Hepatocyte (in vitro differentiated cells): ENCODE data around the gene PDE3B. TPM values are rescaled to one million over a fixed set of nuclear protein-coding genes. Genes with fewer than 3 reads are reported as not detected.
"Not testable (repeated sequence)": the region's sequence is repeated elsewhere in the genome, so short reads cannot be mapped to it uniquely, and the experiment has no call there.

Experiments
- DNase-seq: peaks from one replicate; pipeline ENCODE4 v3.0.0-alpha.2; 2016; ENCODE audit warnings: low spot score
- H2AFZ ChIP-seq: fragments of 200-600 bp; sonication (generic); 2 replicates; pipeline ENCODE4 v1.6.0; 2016; ENCODE audit warnings: antibody characterized with exemption, mild to moderate bottlenecking
- H3K27ac ChIP-seq: fragments of 200-600 bp; sonication (generic); 2 replicates; pipeline ENCODE4 v1.5.1; 2016; ENCODE audit warnings: mild to moderate bottlenecking
- H3K27me3 ChIP-seq: fragments of 200-600 bp; sonication (generic); 2 replicates; pipeline ENCODE4 v1.6.1; 2016
- H3K36me3 ChIP-seq: fragments of 200-600 bp; sonication (generic); replicated peaks from 2 replicates; pipeline ENCODE4 v1.5.1; 2016; ENCODE audit warnings: low read depth; ENCODE audit not compliant: insufficient read depth
- H3K4me1 ChIP-seq: fragments of 200-600 bp; sonication (generic); 2 replicates; pipeline ENCODE4 v1.5.1; 2016; ENCODE audit warnings: mild to moderate bottlenecking, moderate library complexity; ENCODE audit not compliant: insufficient read depth
- H3K4me2 ChIP-seq: fragments of 200-600 bp; sonication (generic); 2 replicates; pipeline ENCODE4 v1.6.0; 2016
- H3K4me3 ChIP-seq: fragments of 200-600 bp; sonication (generic); 2 replicates; pipeline ENCODE4 v1.5.1; 2016; ENCODE audit warnings: mild to moderate bottlenecking
- H3K79me2 ChIP-seq: fragments of 200-600 bp; sonication (generic); 2 replicates; pipeline ENCODE4 v1.6.0; 2017; ENCODE audit warnings: mild to moderate bottlenecking
- H3K9me2 ChIP-seq: fragments of 200-600 bp; sonication (generic); replicated peaks from 2 replicates; pipeline ENCODE4 v1.6.0; 2017; ENCODE audit warnings: mild to moderate bottlenecking; ENCODE audit not compliant: insufficient read depth
- H3K9me3 ChIP-seq: fragments of 200-600 bp; sonication (generic); 2 replicates; pipeline ENCODE4 v1.5.1; 2016; ENCODE audit warnings: low read depth, mild to moderate bottlenecking
- H4K20me1 ChIP-seq: fragments of 200-600 bp; sonication (generic); 2 replicates; pipeline ENCODE4 v1.6.0; 2016; ENCODE audit warnings: mild to moderate bottlenecking; ENCODE audit not compliant: insufficient read depth, poor library complexity, severe bottlenecking
- CTCF ChIP-seq: fragments of 200-600 bp; sonication (generic); IDR thresholded peaks from 2 replicates; pipeline ENCODE4 v1.5.1; 2016; ENCODE audit warnings: antibody characterized with exemption, mild to moderate bottlenecking; ENCODE audit not compliant: poor library complexity
- EZH2 ChIP-seq: fragments of 200-600 bp; sonication (generic); IDR thresholded peaks from 2 replicates; pipeline ENCODE4 v1.6.1; 2016; ENCODE audit warnings: antibody characterized with exemption, mild to moderate bottlenecking, borderline replicate concordance
- EZH2phosphoT487 ChIP-seq: fragments of 200-600 bp; sonication (generic); IDR thresholded peaks from one replicate; pipeline ENCODE4 v1.6.1; 2018; ENCODE audit warnings: antibody characterized with exemption, mild to moderate bottlenecking, low read depth, moderate library complexity; ENCODE audit not compliant: unreplicated experiment, severe bottlenecking
- WGBS: methylation state at CpG from one replicate; pipeline ENCODE4 v1.1.6; 2016; ENCODE audit warnings: low lambda C conversion rate; ENCODE audit errors: missing lambda C conversion rate; 5-methylcytosine and 5-hydroxymethylcytosine counted together
- polyA plus RNA-seq: library from polyadenylated mRNA; unstranded; fragments of >200 nt; fragmentation: Nextera tagmentation; extraction: Ambion mirVana; gene quantifications from 2 replicates; pipeline ENCODE4 v1.2.1, GENCODE V29; 2016
- total RNA-seq: library from RNA; depleted of rRNA; stranded (reverse); fragments of >200 nt; gene quantifications from 2 replicates; pipeline ENCODE4 v1.2.3, GENCODE V29; 2014

The PDE3B gene
- total and polyA plus RNA-seq, 2 experiments from 2014 or later = 15.8 to 46.3 TPM

- no peaks in the 10 kb centered on the region for H4K20me1 ChIP-seq
- WGBS = 97% methylated on average over 5 of the region's 5 CpGs
- TF ChIP-seq CTCF (no peak), EZH2phosphoT487 (no peak), EZH2 (no peak)
These were observed 231.6 kb downstream of the PDE3B start for GRCh38 chr11:14875163-14875562.

GRCh38 chr11:14881576-14882193 is 238.1 kb downstream of the PDE3B start:
- H3K9me3 ChIP-seq = no peaks in the 10 kb centered on the region

More at GRCh38 chr11:14875163-14875562, 231.6 kb downstream of the PDE3B start:
- Histone ChIP-seq H3K4me3 (no peak overlapping the region), H2AFZ (no peak overlapping the region), H3K9me2 (no peaks in the 10 kb centered on the region), H3K79me2 (no peaks in the 10 kb centered on the region), H3K36me3 (no peaks in the 10 kb centered on the region), H3K9me3 (no peaks in the 10 kb centered on the region), H3K4me1 (no peaks in the 10 kb centered on the region), H3K27me3 (no peaks in the 10 kb centered on the region), H3K4me2 (no peak overlapping the region), H3K27ac (no peak overlapping the region)
- no peak for DNase-seq

GRCh38 chr11:14882196-14882595 is 238.6 kb downstream of the PDE3B start:
- H3K36me3 ChIP-seq = no peaks in the 10 kb centered on the region
- H3K4me2 ChIP-seq = no peak overlapping the region
- H2AFZ ChIP-seq = no peak overlapping the region
- no peaks in the 10 kb centered on the region for H3K9me3 ChIP-seq
- H3K27me3 ChIP-seq = no peaks in the 10 kb centered on the region
- H3K4me1 ChIP-seq = peaks cover 18% of the 10 kb centered on the region
- 93% methylated on average over 1 of the region's 1 CpG for WGBS
- H3K79me2 ChIP-seq = peaks cover 15% of the 10 kb centered on the region
- H3K9me2 ChIP-seq = no peaks in the 10 kb centered on the region
- TF ChIP-seq EZH2 = no peak
- TF ChIP-seq EZH2phosphoT487 = no peak
- TF ChIP-seq CTCF = no peak
- DNase-seq = no peak
- H3K27ac ChIP-seq = no peak overlapping the region
- H4K20me1 ChIP-seq = no peaks in the 10 kb centered on the region
- H3K4me3 ChIP-seq = no peak overlapping the region

More at GRCh38 chr11:14881576-14882193, 238.1 kb downstream of the PDE3B start:
- no peak for DNase-seq
- H4K20me1 ChIP-seq = no peaks in the 10 kb centered on the region
- TF ChIP-seq EZH2 = no peak
- TF ChIP-seq EZH2phosphoT487 = no peak
- no peak for TF ChIP-seq CTCF
- H3K4me3 ChIP-seq = no peak overlapping the region
- H3K27me3 ChIP-seq = no peaks in the 10 kb centered on the region
- peaks cover 15% of the 10 kb centered on the region for H3K79me2 ChIP-seq
- peaks cover 18% of the 10 kb centered on the region for H3K4me1 ChIP-seq
- 90% methylated on average over 2 of the region's 2 CpGs for WGBS
- no peaks in the 10 kb centered on the region for H3K36me3 ChIP-seq
- H3K27ac ChIP-seq = no peak overlapping the region
- no peak overlapping the region for H3K4me2 ChIP-seq
- H3K9me2 ChIP-seq = no peaks in the 10 kb centered on the region
- H2AFZ ChIP-seq = no peak overlapping the region

GRCh38 chr11:14883683-14884082 is 240.1 kb downstream of the PDE3B start:
- H3K4me3 ChIP-seq, H3K9me2 ChIP-seq, H2AFZ ChIP-seq, H3K9me3 ChIP-seq, H3K4me2 ChIP-seq, H3K27ac ChIP-seq, H3K27me3 ChIP-seq, H4K20me1 ChIP-seq, DNase-seq, H3K36me3 ChIP-seq: not testable (repeated sequence)
- Histone ChIP-seq H3K4me1 (peaks cover 30% of the 10 kb centered on the region), H3K79me2 (peaks cover 15% of the 10 kb centered on the region)
- WGBS = 100% methylated on average over 1 of the region's 1 CpG
